WERI-Rb-1 (cell line): ENCODE results near the gene PLK2.

Source experiments
- DNase-seq: peaks from one replicate; pipeline ENCODE4 v3.0.0-alpha.2; 2020
- H3K27ac ChIP-seq: fragments of 250-450 bp; sonication (Bioruptor Pico); 2 replicates; pipeline ENCODE4 v1.5.1; 2020; ENCODE audit warnings: mild to moderate bottlenecking, moderate library complexity
- H3K27me3 ChIP-seq: fragments of 250-450 bp; sonication (Bioruptor Pico); 2 replicates; pipeline ENCODE4 v1.5.1; 2021; ENCODE audit warnings: mild to moderate bottlenecking, low read depth, moderate library complexity; ENCODE audit not compliant: insufficient read depth, severe bottlenecking
- H3K36me3 ChIP-seq: fragments of 250-450 bp; sonication (Bioruptor Pico); 2 replicates; pipeline ENCODE4 v1.5.1; 2020; ENCODE audit warnings: mild to moderate bottlenecking, moderate library complexity
- H3K4me3 ChIP-seq: 2 replicates; pipeline ENCODE4 v1.5.1; 2011; ENCODE audit warnings: low read depth, mild to moderate bottlenecking, control low read depth, low read length
- H3K9me3 ChIP-seq: fragments of 250-450 bp; sonication (Bioruptor Pico); 2 replicates; pipeline ENCODE4 v1.5.1; 2021; ENCODE audit warnings: mild to moderate bottlenecking, moderate library complexity; ENCODE audit not compliant: severe bottlenecking
- TF ChIP-seq, protein P1 (sequence below): IDR thresholded peaks from 2 replicates; pipeline ENCODE4 v1.5.1; 2011; ENCODE audit warnings: low read depth, mild to moderate bottlenecking, control low read depth, inconsistent platforms, low read length

Gene PLK2

DNA sequence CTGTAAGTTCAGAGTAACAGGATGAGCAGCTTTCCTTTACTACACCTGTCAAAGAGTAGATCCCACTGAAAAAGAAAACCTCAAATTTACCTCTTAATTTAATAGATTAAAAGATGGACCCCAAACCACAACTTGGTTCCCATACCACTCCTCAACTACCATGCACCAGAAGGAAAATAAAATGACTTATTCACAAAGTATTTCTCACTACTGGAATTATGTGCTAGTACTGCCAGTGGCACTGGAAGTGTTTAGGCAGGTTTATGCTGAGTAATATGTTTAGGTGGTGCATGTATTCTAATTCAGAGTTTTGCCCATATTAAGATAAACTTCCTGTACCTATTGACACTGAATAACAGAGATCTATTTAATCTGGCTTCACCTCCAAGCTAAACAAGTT, 6.6 kb downstream of the PLK2 start:
- Histone ChIP-seq H3K4me3 (no peak overlapping the region), H3K9me3 (no peaks in the 10 kb centered on the region), H3K27me3 (no peaks in the 10 kb centered on the region), H3K36me3 (peaks cover 13% of the 10 kb centered on the region), H3K27ac (no peak overlapping the region)
- TF ChIP-seq, protein P1, sequence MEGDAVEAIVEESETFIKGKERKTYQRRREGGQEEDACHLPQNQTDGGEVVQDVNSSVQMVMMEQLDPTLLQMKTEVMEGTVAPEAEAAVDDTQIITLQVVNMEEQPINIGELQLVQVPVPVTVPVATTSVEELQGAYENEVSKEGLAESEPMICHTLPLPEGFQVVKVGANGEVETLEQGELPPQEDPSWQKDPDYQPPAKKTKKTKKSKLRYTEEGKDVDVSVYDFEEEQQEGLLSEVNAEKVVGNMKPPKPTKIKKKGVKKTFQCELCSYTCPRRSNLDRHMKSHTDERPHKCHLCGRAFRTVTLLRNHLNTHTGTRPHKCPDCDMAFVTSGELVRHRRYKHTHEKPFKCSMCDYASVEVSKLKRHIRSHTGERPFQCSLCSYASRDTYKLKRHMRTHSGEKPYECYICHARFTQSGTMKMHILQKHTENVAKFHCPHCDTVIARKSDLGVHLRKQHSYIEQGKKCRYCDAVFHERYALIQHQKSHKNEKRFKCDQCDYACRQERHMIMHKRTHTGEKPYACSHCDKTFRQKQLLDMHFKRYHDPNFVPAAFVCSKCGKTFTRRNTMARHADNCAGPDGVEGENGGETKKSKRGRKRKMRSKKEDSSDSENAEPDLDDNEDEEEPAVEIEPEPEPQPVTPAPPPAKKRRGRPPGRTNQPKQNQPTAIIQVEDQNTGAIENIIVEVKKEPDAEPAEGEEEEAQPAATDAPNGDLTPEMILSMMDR = no peak
- DNase-seq = no peak

DNA sequence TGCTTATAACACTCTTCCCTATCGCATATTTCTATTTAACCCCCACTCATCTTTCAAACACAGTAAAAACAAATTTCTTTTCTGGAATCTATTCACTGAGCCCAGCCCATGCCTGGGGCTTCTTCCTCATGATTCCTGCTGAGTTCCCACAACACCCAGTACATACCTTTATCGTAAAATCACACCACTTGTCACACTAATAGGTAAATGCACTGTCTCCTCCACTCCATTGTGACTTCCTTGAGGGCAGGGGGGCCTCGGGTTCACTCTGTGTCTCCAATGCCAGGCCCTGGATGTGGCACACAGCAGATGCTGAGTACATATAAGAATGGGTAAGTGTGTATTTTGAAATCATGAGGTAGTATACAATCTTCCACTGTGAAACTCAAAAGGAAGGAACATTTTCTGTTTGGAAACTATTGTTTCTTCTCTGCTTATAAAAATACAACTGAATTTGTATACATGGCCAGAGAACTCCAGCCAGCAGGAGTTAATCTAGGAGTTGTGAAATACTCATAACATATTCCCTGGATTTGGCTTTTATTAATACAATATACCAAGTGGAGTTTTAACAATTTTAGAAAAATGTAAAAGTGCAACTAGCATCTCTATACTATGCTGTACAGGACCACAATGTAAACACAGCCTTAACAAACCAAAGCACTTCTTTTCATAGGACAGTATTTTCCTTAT, 7.2 kb downstream of the PLK2 start:
- DNase-seq = no peak
- TF ChIP-seq, protein P1 = no peak
- no peak overlapping the region for H3K27ac ChIP-seq
- no peak overlapping the region for H3K4me3 ChIP-seq
- peaks cover 13% of the 10 kb centered on the region for H3K36me3 ChIP-seq
- no peaks in the 10 kb centered on the region for H3K9me3 ChIP-seq
- H3K27me3 ChIP-seq = no peaks in the 10 kb centered on the region

DNA sequence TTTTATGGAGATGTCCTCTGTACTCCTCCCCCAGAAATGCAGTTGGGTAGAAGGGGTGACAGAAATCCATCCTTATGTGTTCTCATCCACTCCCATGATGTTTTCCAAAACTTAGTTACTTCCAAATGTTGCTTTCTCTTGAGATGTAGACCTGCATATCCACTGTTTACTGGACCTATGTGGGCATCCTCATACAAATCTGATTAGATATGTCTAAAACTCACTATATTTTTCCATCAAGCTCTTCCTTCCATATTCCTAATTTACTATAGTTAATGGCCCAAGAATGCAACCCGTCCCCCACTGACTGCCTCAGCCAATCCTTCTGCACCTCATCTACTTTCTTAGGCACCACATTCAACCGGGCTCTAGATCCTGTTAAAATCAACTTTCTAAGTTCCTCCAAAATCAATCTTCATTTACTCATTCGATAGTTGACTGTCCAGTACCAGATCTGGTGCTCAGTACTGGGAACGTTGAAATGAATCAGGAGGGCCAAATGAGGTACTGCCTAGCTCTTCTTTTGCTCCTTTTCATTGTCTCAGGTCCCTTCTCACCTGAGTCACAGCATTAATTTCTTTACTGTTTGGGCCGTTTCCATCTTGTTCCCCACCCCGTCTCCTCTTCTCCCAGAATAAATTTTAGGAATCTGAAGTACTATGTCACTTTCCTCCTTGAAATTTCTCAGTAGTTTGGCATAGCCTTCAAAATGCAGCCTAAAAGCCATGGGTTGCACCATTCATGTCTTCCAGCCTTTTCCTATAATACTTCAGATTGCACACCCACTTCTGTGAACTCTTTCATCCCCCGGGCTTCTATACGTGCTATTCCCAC, 7.9 kb downstream of the PLK2 start:
- no peak overlapping the region for H3K4me3 ChIP-seq
- H3K9me3 ChIP-seq = no peaks in the 10 kb centered on the region
- DNase-seq = no peak
- no peaks in the 10 kb centered on the region for H3K27me3 ChIP-seq
- TF ChIP-seq, protein P1 = no peak
- no peak overlapping the region for H3K27ac ChIP-seq
- peaks cover 13% of the 10 kb centered on the region for H3K36me3 ChIP-seq

DNA sequence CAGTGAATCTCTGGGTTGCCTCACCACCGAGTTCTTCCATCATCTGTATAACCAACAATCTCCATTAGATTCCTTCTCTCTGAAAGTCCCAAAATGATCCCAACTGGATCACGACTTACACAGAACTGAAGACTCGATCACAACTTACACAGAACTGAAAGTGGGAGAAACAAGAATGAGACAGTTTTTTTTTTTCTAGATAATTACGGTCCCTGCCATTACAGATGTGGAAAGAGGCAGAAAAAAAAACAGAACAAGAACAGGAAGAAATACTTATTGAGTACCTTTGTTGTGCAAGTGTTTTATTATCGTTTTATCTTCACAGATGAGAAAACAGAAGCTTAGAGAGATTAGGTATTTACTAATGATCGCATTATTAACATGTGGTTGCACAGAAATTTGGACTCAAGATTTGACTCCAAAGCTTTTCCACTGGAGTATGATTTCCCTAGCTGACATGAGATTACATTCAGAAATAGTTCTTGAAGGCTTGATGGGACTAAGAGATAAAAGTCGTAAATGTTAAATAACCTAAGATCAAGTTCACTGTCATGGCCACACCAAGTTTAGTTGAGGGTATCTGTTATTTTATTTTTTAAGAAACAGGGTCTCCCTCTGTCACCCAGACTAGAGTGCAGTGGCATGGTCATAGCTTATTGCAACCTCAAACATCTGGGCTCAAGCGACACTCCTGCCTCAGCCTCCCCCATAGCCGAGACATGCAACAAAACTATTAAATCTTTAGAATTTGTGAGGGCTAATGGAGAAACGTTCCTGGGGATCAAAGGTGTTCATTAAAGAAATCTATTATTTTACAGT, 8.9 kb downstream of the PLK2 start:
- H3K4me3 ChIP-seq = no peak overlapping the region
- DNase-seq = no peak
- no peaks in the 10 kb centered on the region for H3K27me3 ChIP-seq
- no peaks in the 10 kb centered on the region for H3K9me3 ChIP-seq
- H3K27ac ChIP-seq = no peak overlapping the region
- TF ChIP-seq, protein P1 = no peak
- peaks cover 13% of the 10 kb centered on the region for H3K36me3 ChIP-seq

DNA sequence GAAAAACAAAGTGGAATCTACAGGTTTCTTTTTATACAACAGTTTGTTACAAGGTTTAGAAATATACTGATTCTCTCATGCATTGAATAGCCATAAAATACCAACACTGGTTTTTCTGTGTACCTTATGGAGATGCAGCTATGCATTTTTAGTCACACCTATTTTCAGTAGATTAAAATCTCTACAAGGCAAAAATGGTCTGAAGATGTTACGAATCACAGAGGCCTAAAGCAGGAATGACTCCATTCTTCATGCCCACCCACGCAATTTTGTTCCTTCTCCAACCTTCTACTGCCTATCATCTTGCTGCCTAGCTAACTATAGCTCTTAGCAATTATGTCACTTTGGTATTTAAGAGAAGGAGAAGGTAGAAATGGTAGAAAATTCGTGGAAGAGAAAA, 9.9 kb downstream of the PLK2 start:
- no peak overlapping the region for H3K4me3 ChIP-seq

More for the DNA sequence above, 9.9 kb downstream of the PLK2 start:
- no peaks in the 10 kb centered on the region for H3K9me3 ChIP-seq
- TF ChIP-seq, protein P1 = no peak
- no peaks in the 10 kb centered on the region for H3K27me3 ChIP-seq
- no peak overlapping the region for H3K27ac ChIP-seq
- DNase-seq = no peak
- H3K36me3 ChIP-seq = peaks cover 6% of the 10 kb centered on the region
